Hematopoietic multipotent progenitor cell treated with erythropoietin and hydrocortisone succinate and interleukin-3 and kit ligand, for 8 days (in vitro differentiated cells): ENCODE results near the gene MAD1L1.

Experiments used
- DNase-seq: peaks from one replicate; pipeline ENCODE4 v3.0.0-alpha.2; 2015

The MAD1L1 gene

DNA sequence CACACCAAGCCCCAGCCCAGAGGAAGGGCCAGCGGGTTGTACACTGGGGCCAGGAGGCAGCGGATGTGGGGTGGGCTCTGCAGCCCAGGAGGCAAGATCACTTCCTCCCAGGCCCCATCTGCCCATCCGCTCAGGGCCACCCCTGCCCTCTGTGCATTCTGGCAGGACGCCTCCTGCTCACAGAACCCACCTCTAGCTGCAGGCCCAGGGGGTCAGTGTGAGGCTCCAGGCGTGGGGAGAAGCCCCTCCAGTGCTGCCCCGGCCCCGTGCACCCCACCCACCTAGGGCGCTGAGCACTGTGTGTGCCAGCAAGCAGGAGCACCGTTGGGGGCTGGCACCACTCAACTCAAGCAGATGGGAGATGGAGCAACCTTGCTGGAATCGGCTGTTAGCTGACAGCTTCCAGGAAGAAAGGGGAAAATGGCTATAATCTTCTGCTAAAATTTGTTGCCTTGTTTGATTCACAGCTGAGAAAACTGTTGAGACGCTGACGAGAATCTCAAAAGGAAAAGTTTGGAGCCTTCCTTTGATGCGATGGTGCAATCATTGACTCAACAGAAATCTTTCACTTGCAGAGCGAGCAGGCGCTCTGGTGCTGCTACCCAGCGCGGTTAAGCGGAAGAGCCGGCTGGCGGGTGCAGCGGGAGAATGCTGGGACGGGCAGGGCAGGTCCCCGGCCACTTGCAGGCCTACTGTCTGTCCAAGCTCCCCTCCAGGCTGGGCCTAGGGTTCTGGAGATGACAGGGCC is 286.5 kb downstream of the MAD1L1 start:
- no peak for DNase-seq

GRCh38 chr7:1945558-1945957 is 287.2 kb downstream of the MAD1L1 start:
- no peak for DNase-seq

DNA sequence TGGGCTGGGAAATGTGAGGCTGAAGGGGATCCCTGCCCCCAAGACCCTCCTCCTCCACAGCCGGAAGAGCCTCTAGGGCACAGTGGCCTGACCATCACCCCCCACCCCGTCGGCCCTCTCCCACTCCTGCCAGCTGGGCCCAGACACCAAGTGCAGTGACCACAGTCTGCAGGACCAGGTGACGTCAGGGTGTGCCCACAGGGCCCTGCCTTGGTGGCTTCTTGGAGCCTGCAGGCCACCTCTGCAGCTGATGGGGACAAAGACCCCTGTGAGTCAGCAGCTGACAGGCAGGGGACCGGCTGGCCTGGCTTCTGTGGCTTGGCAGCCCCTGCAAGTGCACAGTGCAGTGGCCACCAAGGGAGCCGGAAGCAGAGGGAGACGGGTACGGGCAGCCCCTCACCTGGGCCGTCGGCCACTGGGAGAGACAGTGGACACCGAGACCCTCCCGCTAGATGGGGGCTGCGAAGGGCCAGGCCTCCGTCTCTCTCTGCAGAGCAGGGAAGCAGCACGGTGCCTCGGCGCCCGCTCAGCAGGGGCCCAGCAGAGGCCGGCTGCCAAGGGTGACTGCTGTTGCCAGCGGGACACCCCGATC is 288.0 kb downstream of the MAD1L1 start:
- DNase-seq, result no peak

- peak; percentile 36 for DNase-seq
Observed at GRCh38 chr7:1943933-1944618, 288.7 kb downstream of the MAD1L1 start.

GRCh38 chr7:1943326-1943725 is 289.4 kb downstream of the MAD1L1 start:
- no peak for DNase-seq

GRCh38 chr7:1942941-1943289 is 289.8 kb downstream of the MAD1L1 start:
- DNase-seq, result no peak

- no peak for DNase-seq
Observed at GRCh38 chr7:1942243-1942940, 290.4 kb downstream of the MAD1L1 start.

DNA sequence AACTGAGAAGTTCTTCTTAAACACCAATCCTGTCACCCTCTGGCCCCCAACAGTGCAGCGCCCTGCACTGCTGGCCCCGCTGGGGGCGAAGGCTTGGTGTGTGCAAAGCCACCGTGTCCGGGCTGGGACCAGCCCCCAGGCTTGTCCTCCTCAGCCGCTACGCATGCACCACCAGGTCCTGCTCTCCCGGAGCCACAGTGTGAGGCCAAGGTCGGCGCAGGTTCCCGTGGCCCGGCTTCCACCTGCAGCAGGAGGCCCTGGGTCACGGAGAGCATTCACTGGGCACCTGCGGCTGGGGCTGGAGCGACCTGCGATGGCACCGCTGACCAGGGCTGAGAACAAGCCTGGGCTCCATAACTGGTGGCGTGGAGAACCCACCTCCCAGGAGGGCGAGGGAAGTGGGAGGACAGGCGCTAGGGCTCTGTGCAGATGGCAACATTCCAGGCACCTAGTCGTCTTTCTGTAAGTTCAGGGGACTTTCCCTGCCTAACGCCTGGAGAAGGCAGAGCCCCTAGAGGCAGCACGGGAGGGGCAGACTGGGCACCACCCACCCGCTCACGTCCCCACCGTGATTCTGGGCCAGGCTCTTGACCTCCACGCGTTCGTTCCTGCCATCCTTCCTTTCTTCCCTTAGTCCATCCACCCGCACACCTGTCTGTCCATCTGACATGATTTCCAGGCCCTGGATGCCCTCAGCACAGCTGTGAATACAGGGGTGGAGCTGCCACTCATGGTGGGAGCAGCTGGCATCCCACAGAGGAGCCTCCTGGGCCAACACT is 291.1 kb downstream of the MAD1L1 start:
- no peak for DNase-seq

- DNase-seq, result no peak
Observed at GRCh38 chr7:1940863-1941262, 291.9 kb downstream of the MAD1L1 start.

- DNase-seq, result peak; percentile 90
Observed at GRCh38 chr7:1940402-1940786, 292.4 kb downstream of the MAD1L1 start.

DNA sequence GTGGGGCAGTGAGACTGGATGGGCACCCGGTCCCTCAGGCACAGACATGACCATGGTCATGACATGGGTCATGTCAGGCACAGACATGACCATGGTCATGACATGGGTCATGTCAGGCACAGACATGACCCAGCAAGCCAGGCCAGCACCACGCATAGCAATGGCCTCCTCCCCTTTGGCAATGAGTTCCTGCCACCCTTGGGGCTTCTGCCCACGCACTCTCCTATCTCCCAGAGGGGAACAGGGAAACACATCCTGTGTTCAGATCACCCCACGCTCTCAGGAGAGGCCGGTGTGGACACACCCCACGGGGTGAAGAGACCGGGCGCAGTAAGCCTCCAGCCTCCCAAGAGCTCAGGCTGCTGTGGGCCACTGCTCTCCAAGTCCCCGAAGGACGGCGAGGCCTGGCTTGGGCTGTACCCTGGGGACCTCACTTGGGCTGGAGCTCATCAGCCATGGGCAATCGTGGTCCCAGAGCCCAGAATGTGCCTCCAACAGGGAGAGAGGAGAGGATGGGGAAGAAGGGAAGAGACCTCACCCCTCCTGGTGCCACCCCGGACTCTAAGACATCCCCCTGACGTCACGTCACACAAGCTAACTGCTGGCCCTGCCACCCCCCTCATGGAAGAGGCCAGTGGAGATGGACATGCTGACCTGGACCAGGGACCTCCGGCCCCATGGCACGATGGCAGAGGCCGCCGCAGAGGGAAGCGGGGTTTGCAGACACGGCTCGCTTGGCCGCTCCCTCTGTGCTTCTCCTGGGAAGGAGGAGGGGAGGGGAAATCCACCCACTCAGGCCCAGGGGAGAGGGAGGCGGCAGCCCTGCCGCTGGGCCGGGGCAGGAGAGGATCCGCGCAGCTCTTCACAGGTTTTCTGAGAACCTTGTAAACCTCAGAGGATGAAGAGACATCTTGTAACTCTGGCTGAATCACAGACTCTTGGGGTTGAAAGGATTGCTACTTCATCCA is 293.0 kb downstream of the MAD1L1 start:
- peak; percentile 67 for DNase-seq

DNA sequence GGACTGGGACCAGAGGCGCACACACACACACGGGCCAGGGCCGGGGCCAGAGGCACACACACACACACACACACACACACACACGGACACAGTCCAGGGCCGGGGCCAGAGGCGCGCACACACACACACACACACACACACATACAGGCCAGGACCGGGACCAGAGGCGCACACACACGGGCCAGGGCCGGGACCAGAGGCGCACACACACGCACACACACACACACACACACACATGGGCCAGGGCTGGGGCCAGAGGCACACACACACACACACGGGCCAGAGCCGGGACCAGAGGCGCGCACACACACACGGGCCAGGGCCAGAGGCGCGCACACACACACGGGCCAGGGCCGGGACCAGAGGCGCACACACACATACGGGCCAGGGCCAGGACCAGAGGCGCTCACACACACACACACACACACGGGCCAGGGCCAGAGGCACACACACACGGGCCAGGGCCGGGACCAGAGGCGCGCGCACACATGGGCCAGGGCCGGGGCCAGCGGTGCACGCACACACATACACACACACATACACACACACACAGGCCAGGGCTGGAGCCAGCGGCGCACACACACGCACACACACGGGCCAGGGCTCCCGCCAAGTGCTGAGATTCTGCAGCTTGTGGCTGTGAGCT is 293.8 kb downstream of the MAD1L1 start:
- no peak for DNase-seq

DNA sequence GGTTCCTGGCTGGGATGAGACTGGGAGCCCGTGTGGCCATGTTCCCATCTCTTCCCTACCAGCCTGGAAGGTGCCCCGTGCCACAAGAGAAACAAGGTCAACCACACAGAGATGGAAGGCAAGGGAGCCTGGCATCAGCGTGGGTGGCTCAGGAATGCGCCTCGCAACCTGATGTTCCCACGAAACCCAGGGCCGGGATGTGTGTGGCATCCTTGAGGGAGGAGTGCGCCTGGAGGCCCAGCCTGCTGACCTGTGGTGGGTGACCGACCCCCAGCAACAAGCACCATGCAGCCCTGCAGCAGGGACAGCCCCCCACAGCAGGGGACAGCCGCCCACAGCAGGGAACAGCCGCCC is 295.5 kb downstream of the MAD1L1 start:
- DNase-seq, result no peak

- no peak for DNase-seq
Observed at GRCh38 chr7:1936531-1937251, 296.1 kb downstream of the MAD1L1 start.

DNA sequence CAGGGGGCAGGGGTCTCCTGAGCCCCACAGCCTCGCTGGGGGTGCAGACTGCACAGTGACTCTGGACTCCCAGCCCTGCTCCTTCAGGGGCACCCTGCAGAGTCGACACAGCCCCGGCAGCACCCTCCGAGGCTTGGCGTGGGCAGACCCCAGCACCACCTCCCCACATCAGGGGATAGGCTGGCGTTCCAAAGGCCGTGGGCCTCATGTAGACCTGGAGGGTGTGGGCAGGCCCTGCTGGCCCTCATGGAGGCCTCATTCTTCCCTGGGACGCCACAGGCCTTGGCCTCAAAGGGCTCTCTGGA is 296.8 kb downstream of the MAD1L1 start:
- no peak for DNase-seq

GRCh38 chr7:1935176-1936005 is 297.4 kb downstream of the MAD1L1 start:
- DNase-seq, result no peak

GRCh38 chr7:1934756-1935155 is 298.0 kb downstream of the MAD1L1 start:
- no peak for DNase-seq

GRCh38 chr7:1934017-1934416 is 298.7 kb downstream of the MAD1L1 start:
- no peak for DNase-seq

- no peak for DNase-seq
Observed at GRCh38 chr7:1933066-1933750, 299.5 kb downstream of the MAD1L1 start.
